ENCODE measurements around the gene IL18R1.

DNA sequence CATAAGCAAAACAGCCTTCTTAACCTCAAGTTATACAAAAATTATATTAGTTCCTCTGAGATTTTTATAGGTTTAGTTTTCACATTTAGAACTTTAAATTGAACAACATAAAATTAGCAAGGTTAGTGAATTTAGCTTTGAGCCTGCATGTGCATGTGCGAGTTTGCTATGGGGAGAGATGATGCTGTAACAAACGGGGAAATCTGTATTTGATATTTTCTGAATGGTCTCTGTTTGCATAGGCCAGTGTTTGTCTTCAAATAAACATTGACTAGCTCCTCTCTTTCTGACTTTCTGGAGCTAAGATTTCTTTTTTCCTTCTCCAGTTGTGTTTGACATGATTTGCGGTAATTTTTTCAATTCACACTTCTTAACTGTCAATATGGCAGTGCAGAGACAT lies 36.5 kb downstream of the IL18R1 start:
- TF ChIP-seq, protein P1, sequence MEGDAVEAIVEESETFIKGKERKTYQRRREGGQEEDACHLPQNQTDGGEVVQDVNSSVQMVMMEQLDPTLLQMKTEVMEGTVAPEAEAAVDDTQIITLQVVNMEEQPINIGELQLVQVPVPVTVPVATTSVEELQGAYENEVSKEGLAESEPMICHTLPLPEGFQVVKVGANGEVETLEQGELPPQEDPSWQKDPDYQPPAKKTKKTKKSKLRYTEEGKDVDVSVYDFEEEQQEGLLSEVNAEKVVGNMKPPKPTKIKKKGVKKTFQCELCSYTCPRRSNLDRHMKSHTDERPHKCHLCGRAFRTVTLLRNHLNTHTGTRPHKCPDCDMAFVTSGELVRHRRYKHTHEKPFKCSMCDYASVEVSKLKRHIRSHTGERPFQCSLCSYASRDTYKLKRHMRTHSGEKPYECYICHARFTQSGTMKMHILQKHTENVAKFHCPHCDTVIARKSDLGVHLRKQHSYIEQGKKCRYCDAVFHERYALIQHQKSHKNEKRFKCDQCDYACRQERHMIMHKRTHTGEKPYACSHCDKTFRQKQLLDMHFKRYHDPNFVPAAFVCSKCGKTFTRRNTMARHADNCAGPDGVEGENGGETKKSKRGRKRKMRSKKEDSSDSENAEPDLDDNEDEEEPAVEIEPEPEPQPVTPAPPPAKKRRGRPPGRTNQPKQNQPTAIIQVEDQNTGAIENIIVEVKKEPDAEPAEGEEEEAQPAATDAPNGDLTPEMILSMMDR (IDR thresholded peaks at IDR 0.05; ENCODE audit: insufficient read depth, low read length, poor library complexity, severe bottlenecking) = no peak
- no peak for TF ChIP-seq EZH2phosphoT487 (conservative IDR thresholded peaks at IDR 0.05; ENCODE audit: low read length)
